Stomach (tissue), 4 donors: ENCODE results near the gene SCN8A.

Experiments
- CTCF ChIP-seq, 7 experiments: fragments of 450-650 bp in 4 of 7; fragments of 200-600 bp in 3 of 7; sonication (generic) in 3 of 7; IDR thresholded peaks; one replicate each; pipeline ENCODE4 v1.5.1; 2016 to 2019; ENCODE audit warnings: antibody characterized with exemption in 7 of 7, control low read depth in 2 of 7, mild to moderate bottlenecking in 1 of 7
- EP300 ChIP-seq: sonication (generic); formaldehyde crosslinking; IDR thresholded peaks from one replicate; pipeline ENCODE4 v1.6.1; 2017; ENCODE audit warnings: antibody characterized with exemption
- POLR2A ChIP-seq, 4 donors: fragments of 450-650 bp; IDR thresholded peaks; one replicate each; pipeline ENCODE4 v1.6.1; 2016; ENCODE audit warnings: antibody characterized with exemption in 4 of 4, control low read depth in 2 of 4, mild to moderate bottlenecking in 1 of 4, moderate library complexity in 1 of 4
- POLR2AphosphoS5 ChIP-seq, 3 donors: sonication (generic); formaldehyde crosslinking; IDR thresholded peaks; one replicate each; pipeline ENCODE4 v1.6.1; 2016; ENCODE audit warnings: antibody characterized with exemption in 3 of 3

DNA sequence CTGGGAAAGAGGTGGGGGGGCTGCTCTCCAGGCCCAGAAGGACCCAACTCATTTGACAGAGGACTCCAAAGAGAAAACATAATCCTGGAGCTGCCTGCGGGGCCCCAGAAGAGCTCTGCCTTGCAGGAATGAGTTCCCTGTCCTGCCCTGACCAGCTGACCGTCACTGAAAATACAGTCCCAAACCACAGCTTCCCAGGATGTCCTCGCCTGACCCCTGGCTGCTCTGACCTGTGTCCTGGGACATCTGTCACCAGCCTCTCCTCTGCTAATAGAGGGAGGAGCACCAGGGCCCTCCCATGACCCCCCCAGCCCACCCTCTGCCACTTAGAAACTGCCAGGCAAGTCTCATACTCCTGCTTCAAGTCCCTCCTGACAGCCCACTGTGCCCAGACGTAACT lies 247.7 kb downstream of the SCN8A start:
- no peak for TF ChIP-seq CTCF (IDR thresholded peaks at IDR 0.05)
- TF ChIP-seq POLR2A (IDR thresholded peaks at IDR 0.05), result no peak
- no peak for TF ChIP-seq EP300
- no peak for TF ChIP-seq POLR2AphosphoS5 (IDR thresholded peaks at IDR 0.05)
